ENCODE data around the gene MCRIP1. TPM values are rescaled to one million over a fixed set of nuclear protein-coding genes. Genes with fewer than 3 reads are reported as not detected.

The MCRIP1 gene
- total and polyA plus RNA-seq, 2 of the 13 experiments (the other 11 are each of a cell fraction or from before 2014, with no cell fraction given) = 79.7 to 84.9 TPM

- TF ChIP-seq ZNF839 (CRISPR knock-in tag; IDR thresholded peaks at IDR 0.05; ENCODE audit: borderline replicate concordance) (peak; percentile 94; the same call in 1 of the 2 replicates), ZNF264 (CRISPR knock-in tag; IDR thresholded peaks at IDR 0.05) (no peak; the same call in 1 of the 2 replicates), ZNF230 (CRISPR knock-in tag; IDR thresholded peaks at IDR 0.05) (peak; percentile 91), KAT2B (IDR thresholded peaks at IDR 0.05; ENCODE audit: borderline replicate concordance, low read depth, low read length) (peak; percentile 33; the same call in 1 of the 2 replicates), DZIP1 (CRISPR knock-in tag; IDR thresholded peaks at IDR 0.05) (peak; percentile 77), HOXA3 (CRISPR knock-in tag; IDR thresholded peaks at IDR 0.05) (peak; percentile 86), ZNF205 (CRISPR knock-in tag; IDR thresholded peaks at IDR 0.05) (peak; percentile 67), ZFP90 (CRISPR knock-in tag; IDR thresholded peaks at IDR 0.05; ENCODE audit: borderline replicate concordance) (peak; percentile 86; the same call in 1 of the 2 replicates), EHMT2 (IDR thresholded peaks at IDR 0.05; ENCODE audit: borderline replicate concordance, low read depth, low read length) (no peak), ZNF143 (CRISPR knock-in tag; IDR thresholded peaks at IDR 0.05) (0 out of 2 replicates have a peak, but pooled peaks have one; percentile 44), KLF13 (CRISPR knock-in tag; IDR thresholded peaks at IDR 0.05) (no peak; the same call in 1 of the 2 replicates), CEBPB (IDR thresholded peaks at IDR 0.05; ENCODE audit: borderline replicate concordance, low read depth, low read length) (0 out of 2 replicates have a peak, but pooled peaks have one; percentile 1), ZNF280D (CRISPR knock-in tag; IDR thresholded peaks at IDR 0.05) (no peak), ZNF652 (CRISPR knock-in tag; IDR thresholded peaks at IDR 0.05; ENCODE audit: borderline replicate concordance, low read depth) (no peak), HES4 (CRISPR knock-in tag; IDR thresholded peaks at IDR 0.05; ENCODE audit: borderline replicate concordance) (no peak), NONO (IDR thresholded peaks at IDR 0.05) (no peak), NONO (CRISPR knock-in tag; conservative IDR thresholded peaks at IDR 0.05) (peak; percentile 85), TEF (CRISPR knock-in tag; IDR thresholded peaks at IDR 0.05) (peak; percentile 8; the same call in 1 of the 2 replicates), ZNF251 (CRISPR knock-in tag; IDR thresholded peaks at IDR 0.05) (0 out of 2 replicates have a peak, but pooled peaks have one; percentile 78), ARNT (IDR thresholded peaks at IDR 0.05) (no peak), TP53 (CRISPR knock-in tag; conservative IDR thresholded peaks at IDR 0.05) (no peak), GFI1 (CRISPR knock-in tag; IDR thresholded peaks at IDR 0.05; ENCODE audit: borderline replicate concordance) (peak; percentile 62; the same call in 1 of the 2 replicates), NR2C2 (CRISPR knock-in tag; IDR thresholded peaks at IDR 0.05; ENCODE audit: borderline replicate concordance) (peak; percentile 94)
Measured at GRCh38 chr17:81833160-81833920, at the start of gene MCRIP1 (continued).
